GM23338 (cell line): Measurements from ENCODE around the gene HDDC3. TPM values are rescaled to one million over a fixed set of nuclear protein-coding genes. Genes with fewer than 3 reads are reported as not detected.

Experiments used
- ATAC-seq: fragments of 200-7000 bp; cut with Tn5 transposase; 3 replicates; pipeline ENCODE4 v1.9.1; 2020
- DNase-seq: peaks from one replicate; pipeline ENCODE4 v3.0.0-alpha.2; 2015; ENCODE audit warnings: low spot score
- H2AFZ ChIP-seq: fragments of 200-600 bp; sonication (generic); 2 replicates; pipeline ENCODE4 v1.8.0; 2016; ENCODE audit warnings: antibody characterized with exemption, mild to moderate bottlenecking, moderate library complexity
- H3F3A ChIP-seq: fragments of 200-600 bp; sonication (generic); replicated peaks from 2 replicates; pipeline ENCODE4 v1.8.0; 2017; ENCODE audit warnings: antibody characterized with exemption, mixed run types, low read depth
- H3K27ac ChIP-seq: fragments of 200-600 bp; sonication (generic); 2 replicates; pipeline ENCODE4 v1.6.1; 2016; ENCODE audit warnings: low read depth
- H3K27me3 ChIP-seq: fragments of 200-600 bp; sonication (generic); 2 replicates; pipeline ENCODE4 v1.8.0; 2016; ENCODE audit warnings: mild to moderate bottlenecking, mixed run types, moderate library complexity; ENCODE audit not compliant: insufficient read depth
- H3K36me3 ChIP-seq: fragments of 200-600 bp; sonication (generic); 2 replicates; pipeline ENCODE4 v1.8.0; 2016; ENCODE audit warnings: mild to moderate bottlenecking; ENCODE audit not compliant: insufficient read depth
- H3K4me1 ChIP-seq: fragments of 200-600 bp; sonication (generic); 2 replicates; pipeline ENCODE4 v1.8.0; 2016; ENCODE audit warnings: mild to moderate bottlenecking, moderate library complexity; ENCODE audit not compliant: insufficient read depth
- H3K4me2 ChIP-seq: fragments of 200-600 bp; sonication (generic); 2 replicates; pipeline ENCODE4 v1.7.1; 2017; ENCODE audit warnings: mixed run types
- H3K4me3 ChIP-seq: fragments of 200-600 bp; sonication (generic); 2 replicates; pipeline ENCODE4 v1.6.1; 2016; ENCODE audit warnings: mixed run types
- H3K79me2 ChIP-seq: fragments of 200-600 bp; sonication (generic); replicated peaks from 2 replicates; pipeline ENCODE4 v1.8.0; 2017; ENCODE audit warnings: mild to moderate bottlenecking; ENCODE audit not compliant: insufficient read depth
- H3K9me2 ChIP-seq: fragments of 200-600 bp; sonication (generic); 2 replicates; pipeline ENCODE4 v1.8.0; 2017; ENCODE audit not compliant: insufficient read depth
- H4K20me1 ChIP-seq: fragments of 200-600 bp; sonication (generic); replicated peaks from 2 replicates; pipeline ENCODE4 v1.8.0; 2017; ENCODE audit warnings: mild to moderate bottlenecking; ENCODE audit not compliant: insufficient read depth
- H3K27ac Mint-ChIP-seq: 2 replicates; pipeline ENCODE4 v1.8.0; 2020; ENCODE audit warnings: inconsistent platforms, mild to moderate bottlenecking, moderate library complexity, mixed read lengths
- H3K27me3 Mint-ChIP-seq: 3 replicates; pipeline ENCODE4 v1.8.0; 2022; ENCODE audit warnings: low read depth, mild to moderate bottlenecking, moderate library complexity, mixed read lengths, inconsistent platforms; ENCODE audit not compliant: insufficient read depth, poor library complexity
- H3K36me3 Mint-ChIP-seq: 3 replicates; pipeline ENCODE4 v1.8.0; 2021; ENCODE audit warnings: low read depth, mild to moderate bottlenecking, inconsistent platforms, moderate library complexity, mixed read lengths
- H3K4me1 Mint-ChIP-seq: 3 replicates; pipeline ENCODE4 v1.8.0; 2020; ENCODE audit warnings: mild to moderate bottlenecking, inconsistent platforms, mixed read lengths
- H3K4me3 Mint-ChIP-seq: 3 replicates; pipeline ENCODE4 v1.8.0; 2021; ENCODE audit warnings: moderate library complexity, mild to moderate bottlenecking, inconsistent platforms, mixed read lengths
- H3K9me3 Mint-ChIP-seq: 3 replicates; pipeline ENCODE4 v1.8.0; 2020; ENCODE audit warnings: moderate library complexity, mild to moderate bottlenecking, inconsistent platforms, mixed read lengths
- CREB1 ChIP-seq: fragments of 250-450 bp; sonication (Bioruptor Pico); IDR thresholded peaks from 2 replicates; pipeline ENCODE4 v1.5.0; 2020; ENCODE audit warnings: low read depth, mild to moderate bottlenecking, moderate library complexity
- CTCF ChIP-seq, 2 experiments: fragments of 200-600 bp in 1 of 2; sonication (generic) in 1 of 2; conservative IDR thresholded peaks; 2 replicates each; pipeline versions ENCODE4 v1.5.1 to v1.6.1; 2016 to 2017; ENCODE audit warnings: antibody characterized with exemption in 2 of 2, low read depth in 2 of 2, mild to moderate bottlenecking in 2 of 2, moderate library complexity in 1 of 2
- EZH2 ChIP-seq: fragments of 200-600 bp; sonication (generic); IDR thresholded peaks from one replicate; pipeline ENCODE4 v1.8.0; 2017; ENCODE audit warnings: antibody characterized with exemption, mild to moderate bottlenecking, low read depth; ENCODE audit not compliant: unreplicated experiment
- EZH2phosphoT487 ChIP-seq: fragments of 200-600 bp; sonication (generic); IDR thresholded peaks from one replicate; pipeline ENCODE4 v1.8.1; 2018; ENCODE audit warnings: antibody characterized with exemption; ENCODE audit not compliant: unreplicated experiment
- JUNB ChIP-seq: IDR thresholded peaks from one replicate; pipeline ENCODE4 v1.6.1; 2016; ENCODE audit warnings: antibody characterized with exemption; ENCODE audit not compliant: unreplicated experiment
- NANOG ChIP-seq: IDR thresholded peaks from 2 replicates; pipeline ENCODE4 v1.6.1; 2016; ENCODE audit warnings: antibody characterized with exemption, borderline replicate concordance
- POLR2AphosphoS5 ChIP-seq: IDR thresholded peaks from 2 replicates; pipeline ENCODE4 v1.6.1; 2016; ENCODE audit warnings: antibody characterized with exemption, low read depth
- STAT1 ChIP-seq: IDR thresholded peaks from one replicate; pipeline ENCODE4 v1.6.1; 2016; ENCODE audit warnings: antibody characterized with exemption; ENCODE audit not compliant: unreplicated experiment
- ZNF114 ChIP-seq: fragments of 250-450 bp; sonication (Bioruptor Pico); IDR thresholded peaks from 2 replicates; pipeline ENCODE4 v1.5.0; 2020; ENCODE audit warnings: mild to moderate bottlenecking, moderate library complexity
- ZNF331 ChIP-seq: fragments of 250-450 bp; sonication (Bioruptor Pico); IDR thresholded peaks from 2 replicates; pipeline ENCODE4 v1.5.0; 2020; ENCODE audit warnings: low read depth, mild to moderate bottlenecking, moderate library complexity
- ZNF462 ChIP-seq: fragments of 250-450 bp; sonication (Bioruptor Pico); IDR thresholded peaks from 2 replicates; pipeline ENCODE4 v1.5.0; 2020; ENCODE audit warnings: mild to moderate bottlenecking, moderate library complexity
- polyA plus RNA-seq: library from polyadenylated mRNA; unstranded; fragments of >200 nt; fragmentation: Nextera tagmentation; extraction: Ambion mirVana; gene quantifications from 2 replicates; pipeline ENCODE4 v1.2.1, GENCODE V29; 2016
- total RNA-seq: library from RNA; depleted of rRNA; stranded (reverse); fragments of >200 nt; shearing (Covaris generic); gene quantifications from 2 replicates; pipeline ENCODE4 v1.2.3, GENCODE V29; 2014
- TF ChIP-seq, protein P1 (sequence below): IDR thresholded peaks from 2 replicates; pipeline ENCODE4 v1.6.1; 2016; ENCODE audit warnings: antibody characterized with exemption
- TF ChIP-seq, protein P2 (sequence below): IDR thresholded peaks from one replicate; pipeline ENCODE4 v1.6.1; 2018; ENCODE audit warnings: antibody characterized with exemption; ENCODE audit not compliant: unreplicated experiment

Gene HDDC3
- total and polyA plus RNA-seq, 2 experiments from 2014 or later: 17.4 to 19.0 TPM

- H3K4me2 ChIP-seq: no peak overlapping the region
- ATAC-seq (no peak), DNase-seq (no peak)
- Mint-ChIP-seq H3K4me1 (no peaks in the 10 kb centered on the region), H3K4me3 (no peak overlapping the region), H3K36me3 (peaks cover 73% of the 10 kb centered on the region), H3K27ac (no peak overlapping the region), H3K9me3 (no peaks in the 10 kb centered on the region), H3K27me3 (peaks cover 7% of the 10 kb centered on the region)
- no peaks in the 10 kb centered on the region for H3K27me3 ChIP-seq
- no peaks in the 10 kb centered on the region for H3K9me2 ChIP-seq
- no peak overlapping the region for H2AFZ ChIP-seq
- H3K4me3 ChIP-seq: no peak overlapping the region
- no peak for TF ChIP-seq EZH2
- TF ChIP-seq CTCF (conservative IDR thresholded peaks at IDR 0.05; ENCODE audit: low read depth in 2 of 2): no peak
- TF ChIP-seq CREB1: no peak
- TF ChIP-seq, protein P1, sequence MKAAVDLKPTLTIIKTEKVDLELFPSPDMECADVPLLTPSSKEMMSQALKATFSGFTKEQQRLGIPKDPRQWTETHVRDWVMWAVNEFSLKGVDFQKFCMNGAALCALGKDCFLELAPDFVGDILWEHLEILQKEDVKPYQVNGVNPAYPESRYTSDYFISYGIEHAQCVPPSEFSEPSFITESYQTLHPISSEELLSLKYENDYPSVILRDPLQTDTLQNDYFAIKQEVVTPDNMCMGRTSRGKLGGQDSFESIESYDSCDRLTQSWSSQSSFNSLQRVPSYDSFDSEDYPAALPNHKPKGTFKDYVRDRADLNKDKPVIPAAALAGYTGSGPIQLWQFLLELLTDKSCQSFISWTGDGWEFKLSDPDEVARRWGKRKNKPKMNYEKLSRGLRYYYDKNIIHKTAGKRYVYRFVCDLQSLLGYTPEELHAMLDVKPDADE: no peak
- TF ChIP-seq NANOG: no peak
- no peak for TF ChIP-seq ZNF462
- no peak for TF ChIP-seq JUNB
- TF ChIP-seq ZNF114 (CRISPR knock-in tag): no peak
- TF ChIP-seq POLR2AphosphoS5: no peak
- TF ChIP-seq EZH2phosphoT487: no peak
- TF ChIP-seq ZNF331 (CRISPR knock-in tag): no peak
- TF ChIP-seq STAT1: no peak
- TF ChIP-seq, protein P2, sequence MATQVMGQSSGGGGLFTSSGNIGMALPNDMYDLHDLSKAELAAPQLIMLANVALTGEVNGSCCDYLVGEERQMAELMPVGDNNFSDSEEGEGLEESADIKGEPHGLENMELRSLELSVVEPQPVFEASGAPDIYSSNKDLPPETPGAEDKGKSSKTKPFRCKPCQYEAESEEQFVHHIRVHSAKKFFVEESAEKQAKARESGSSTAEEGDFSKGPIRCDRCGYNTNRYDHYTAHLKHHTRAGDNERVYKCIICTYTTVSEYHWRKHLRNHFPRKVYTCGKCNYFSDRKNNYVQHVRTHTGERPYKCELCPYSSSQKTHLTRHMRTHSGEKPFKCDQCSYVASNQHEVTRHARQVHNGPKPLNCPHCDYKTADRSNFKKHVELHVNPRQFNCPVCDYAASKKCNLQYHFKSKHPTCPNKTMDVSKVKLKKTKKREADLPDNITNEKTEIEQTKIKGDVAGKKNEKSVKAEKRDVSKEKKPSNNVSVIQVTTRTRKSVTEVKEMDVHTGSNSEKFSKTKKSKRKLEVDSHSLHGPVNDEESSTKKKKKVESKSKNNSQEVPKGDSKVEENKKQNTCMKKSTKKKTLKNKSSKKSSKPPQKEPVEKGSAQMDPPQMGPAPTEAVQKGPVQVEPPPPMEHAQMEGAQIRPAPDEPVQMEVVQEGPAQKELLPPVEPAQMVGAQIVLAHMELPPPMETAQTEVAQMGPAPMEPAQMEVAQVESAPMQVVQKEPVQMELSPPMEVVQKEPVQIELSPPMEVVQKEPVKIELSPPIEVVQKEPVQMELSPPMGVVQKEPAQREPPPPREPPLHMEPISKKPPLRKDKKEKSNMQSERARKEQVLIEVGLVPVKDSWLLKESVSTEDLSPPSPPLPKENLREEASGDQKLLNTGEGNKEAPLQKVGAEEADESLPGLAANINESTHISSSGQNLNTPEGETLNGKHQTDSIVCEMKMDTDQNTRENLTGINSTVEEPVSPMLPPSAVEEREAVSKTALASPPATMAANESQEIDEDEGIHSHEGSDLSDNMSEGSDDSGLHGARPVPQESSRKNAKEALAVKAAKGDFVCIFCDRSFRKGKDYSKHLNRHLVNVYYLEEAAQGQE: no peak
- peaks cover 14% of the 10 kb centered on the region; the same call in 1 of the 2 replicates for H3K36me3 ChIP-seq
- no peaks in the 10 kb centered on the region for H3K4me1 ChIP-seq
- no peaks in the 10 kb centered on the region for H3K79me2 ChIP-seq
- no peak overlapping the region for H3K27ac ChIP-seq
- no peaks in the 10 kb centered on the region for H3F3A ChIP-seq
- H4K20me1 ChIP-seq: no peaks in the 10 kb centered on the region
Observed at GRCh38 chr15:90948506-90948905, 16.2 kb upstream of the HDDC3 start.
